K562 (cell line): ENCODE measurements around the gene SEZ6. TPM values are rescaled to one million over a fixed set of nuclear protein-coding genes. Genes with fewer than 3 reads are reported as not detected.

Experiments used
- CHAMP1 ChIP-seq: fragments of 450-650 bp; IDR thresholded peaks from 2 replicates; pipeline ENCODE4 v1.6.1; 2016; ENCODE audit warnings: mild to moderate bottlenecking
- ESRRA ChIP-seq: fragments of 450-650 bp; IDR thresholded peaks from 2 replicates; pipeline ENCODE4 v1.6.1; 2014; ENCODE audit warnings: low read depth, mild to moderate bottlenecking, moderate library complexity, borderline replicate concordance
- HNRNPH1 ChIP-seq: fragments of 200-400 bp; formaldehyde crosslinking; optimal IDR thresholded peaks from 2 replicates; pipeline ENCODE3; 2017; ENCODE audit warnings: low read depth, mild to moderate bottlenecking, low read length, moderate library complexity
- PHTF2 ChIP-seq: fragments of 250-450 bp; sonication (Bioruptor Pico); IDR thresholded peaks from 2 replicates; pipeline ENCODE4 v1.5.0; 2021; ENCODE audit warnings: mild to moderate bottlenecking
- STAT5B ChIP-seq: fragments of 250-450 bp; sonication (Bioruptor Pico); IDR thresholded peaks from 2 replicates; pipeline ENCODE4 v1.8.0; 2021; ENCODE audit warnings: mild to moderate bottlenecking, inconsistent platforms
- TEAD2 ChIP-seq: fragments of 450-650 bp; IDR thresholded peaks from 2 replicates; pipeline ENCODE4 v1.6.1; 2016; ENCODE audit warnings: missing genetic modification characterization, control low read depth, missing compliant biosample characterization
- ZBTB40 ChIP-seq, 2 experiments: fragments of 450-650 bp in 1 of 2; sonication (generic) in 1 of 2; formaldehyde crosslinking in 1 of 2; IDR thresholded peaks; 2 replicates each; pipeline versions ENCODE4 v1.7.1 to v1.9.0; 2016 to 2022; ENCODE audit warnings: inconsistent platforms in 1 of 2, mild to moderate bottlenecking in 1 of 2, missing genetic modification reagents in 1 of 2
- ZBTB49 ChIP-seq: sonication (generic); formaldehyde crosslinking; IDR thresholded peaks from 2 replicates; pipeline ENCODE4 v1.8.0; 2022; ENCODE audit warnings: missing genetic modification reagents, mild to moderate bottlenecking, borderline replicate concordance
- ZNF408 ChIP-seq: fragments of 250-450 bp; sonication (Bioruptor Pico); IDR thresholded peaks from 2 replicates; pipeline ENCODE4 v1.4.0; 2020; ENCODE audit warnings: low read depth, mild to moderate bottlenecking, moderate library complexity
- ZNF589 ChIP-seq: fragments of 200-800 bp; sonication (Bioruptor generic); IDR thresholded peaks from 2 replicates; pipeline ENCODE4 v1.6.1; 2016; ENCODE audit warnings: low read depth, missing genetic modification characterization, missing compliant biosample characterization
- ZNF696 ChIP-seq: fragments of 250-450 bp; sonication (Bioruptor Pico); conservative IDR thresholded peaks from 2 replicates; pipeline ENCODE4 v1.4.0; 2020; ENCODE audit warnings: mild to moderate bottlenecking, moderate library complexity
- ZZZ3 ChIP-seq: fragments of 450-650 bp; IDR thresholded peaks from 2 replicates; pipeline ENCODE4 v1.6.1; 2016; ENCODE audit warnings: antibody characterized with exemption, mild to moderate bottlenecking, moderate library complexity
- polyA plus RNA-seq, 8 experiments: library from polyadenylated mRNA; depleted of rRNA in 4 of 8; stranded (reverse) in 5 of 8; unstranded in 3 of 8; fragments of >200 nt; fragmentation: Nextera tagmentation in 2 of 8; fragmentation: Illumina TruSeq in 1 of 8; extraction: Ambion mirVana in 2 of 8; extraction: Trizol in 1 of 8; gene quantifications; 2 replicates each; pipeline versions ENCODE4 v1.2.1 to v1.2.3, GENCODE V29; 2011 to 2014; ENCODE audit warnings: inconsistent platforms in 1 of 8, missing spikeins in 1 of 8
- total RNA-seq, 7 experiments: library from RNA; depleted of rRNA in 6 of 7; stranded (reverse); fragments of >200 nt in 6 of 7; fragmentation: Illumina TruSeq in 2 of 7; extraction: Trizol in 2 of 7; gene quantifications; 2 replicates each; pipeline versions ENCODE4 v1.2.1 to v1.2.3, GENCODE V29; 2011 to 2021; ENCODE audit warnings: low replicate concordance in 1 of 7

SEZ6 gene
- total and polyA plus RNA-seq, 9 of the 15 experiments (the other 6 are each of a cell fraction or from before 2014, with no cell fraction given), result not detected

GRCh38 chr17:28951991-28952975, 53.5 kb downstream of the SEZ6 start (continued):
- TF ChIP-seq HNRNPH1, result no peak
- no peak; the same call in none of the 2 replicates for TF ChIP-seq ESRRA
- no peak for TF ChIP-seq TEAD2 (tag)
- TF ChIP-seq ZNF589 (CRISPR knock-in tag), result peak; percentile 91; the same call in 1 of the 2 replicates
- no peak for TF ChIP-seq ZNF696 (CRISPR knock-in tag)
- TF ChIP-seq STAT5B (CRISPR knock-in tag), result no peak
- TF ChIP-seq CHAMP1, result no peak
- no peak for TF ChIP-seq PHTF2 (CRISPR knock-in tag)
- TF ChIP-seq ZBTB40 (IDR thresholded peaks at IDR 0.05), result peak; percentile 92
- no peak for TF ChIP-seq ZBTB40 (CRISPR knock-in tag; IDR thresholded peaks at IDR 0.05)
- no peak for TF ChIP-seq ZZZ3
- no peak for TF ChIP-seq ZBTB49 (CRISPR knock-in tag)
- no peak for TF ChIP-seq ZNF408 (CRISPR knock-in tag)
